ENCODE results near the gene SLC25A29.
A peak's percentile ranks its signal among the peaks of the same experiment; 100 is the strongest.

SLC25A29 gene

GRCh38 chr14:100330388-100330931, 24.2 kb upstream of the SLC25A29 start:
- DNase-seq = peak; percentile 49

- DNase-seq = no peak
These were observed 23.7 kb upstream of the SLC25A29 start for GRCh38 chr14:100330007-100330344.

- no peak for DNase-seq
These were observed 23.2 kb upstream of the SLC25A29 start for GRCh38 chr14:100329233-100330006.

GRCh38 chr14:100328495-100329163, 22.4 kb upstream of the SLC25A29 start:
- no peak for DNase-seq

GRCh38 chr14:100327128-100327527, 20.9 kb upstream of the SLC25A29 start:
- DNase-seq = no peak

- no peak for DNase-seq
These were observed 19.7 kb upstream of the SLC25A29 start for GRCh38 chr14:100325958-100326357.

GRCh38 chr14:100325231-100325632, 19.0 kb upstream of the SLC25A29 start:
- DNase-seq = no peak

GRCh38 chr14:100323942-100324307, 17.7 kb upstream of the SLC25A29 start:
- no peak for DNase-seq

- no peak for DNase-seq
These were observed 17.1 kb upstream of the SLC25A29 start, which contains the start of gene SLC25A47 for GRCh38 chr14:100323121-100323941. Gene SLC25A47 (plus strand): TSS chr14:100323339. CDS start chr14:100323415, 76 bp downstream.

- no peak for DNase-seq
These were observed 16.1 kb upstream of the SLC25A29 start for GRCh38 chr14:100322138-100322957.

- no peak for DNase-seq
These were observed 15.4 kb upstream of the SLC25A29 start for GRCh38 chr14:100321473-100322137.

GRCh38 chr14:100320157-100320856, 14.1 kb upstream of the SLC25A29 start:
- no peak for DNase-seq

GRCh38 chr14:100317912-100318808, 11.9 kb upstream of the SLC25A29 start:
- no peak for DNase-seq

GRCh38 chr14:100317389-100317788, 11.1 kb upstream of the SLC25A29 start:
- no peak for DNase-seq

GRCh38 chr14:100314724-100315123, 8.5 kb upstream of the SLC25A29 start:
- no peak for DNase-seq

GRCh38 chr14:100313464-100314230, 7.4 kb upstream of the SLC25A29 start:
- no peak for DNase-seq

- DNase-seq = peak; percentile 70
These were observed 6.7 kb upstream of the SLC25A29 start for GRCh38 chr14:100312877-100313400.

- DNase-seq = peak; percentile 70
These were observed 6.0 kb upstream of the SLC25A29 start for GRCh38 chr14:100312110-100312876.
